GM12878 (cell line): ENCODE measurements around the gene ZMIZ1. TPM values are rescaled to one million over a fixed set of nuclear protein-coding genes. Genes with fewer than 3 reads are reported as not detected.

ENCODE experiments used
- ATAC-seq: fragments of 200-7000 bp; cut with Tn5 transposase; 3 replicates; pipeline ENCODE4 v1.9.1; 2020; ENCODE audit warnings: mild to moderate bottlenecking, moderate library complexity
- BruUV-seq: library from RNA; stranded (reverse); fragments of 400-500 nt; replicated peaks from 2 replicates; lab custom pipeline; 2021; lab: Mats Ljungman, UMichigan
- CTCF ChIA-PET: fragments of 300-600 bp; sonication (Branson Sonifier 250); formaldehyde crosslinking; extraction: SDS; loops from one replicate; lab custom pipeline; 2021; ENCODE audit warnings: inconsistent platforms; lab: Yijun Ruan, JAX
- POLR2A ChIA-PET: fragments of 350-600 bp; formaldehyde crosslinking; extraction: SDS; loops from one replicate; lab custom pipeline; 2021; ENCODE audit warnings: inconsistent platforms; lab: Charles Lee
- RAD21 ChIA-PET: fragments of 300-600 bp; sonication (Branson Sonifier 250); formaldehyde crosslinking; loops from one replicate; lab custom pipeline; 2023; ENCODE audit warnings: antibody characterized with exemption; ENCODE audit not compliant: unreplicated experiment; lab: Charles Lee
- SMC1A ChIA-PET: fragments of 300-600 bp; sonication (Branson Sonifier 250); formaldehyde crosslinking; loops from one replicate; lab custom pipeline; 2023; ENCODE audit not compliant: unreplicated experiment, uncharacterized antibody; lab: Charles Lee
- DNase-seq: peaks from one replicate; pipeline ENCODE4 v3.0.0-alpha.2; 2011; ENCODE audit warnings: low read depth, low spot score
- FAIRE-seq: peaks from 3 replicates; lab custom pipeline; 2011; peaks lifted over from hg19 to GRCh38; lab: Jason Lieb, UNC
- H2AFZ ChIP-seq: 2 replicates; pipeline ENCODE4 v1.6.0; 2011; ENCODE audit warnings: low read depth, low read length, control low read depth; ENCODE audit not compliant: control insufficient read depth
- H3K27ac ChIP-seq: 2 replicates; pipeline ENCODE4 v1.5.1; 2011; ENCODE audit warnings: control low read depth; ENCODE audit not compliant: control insufficient read depth, insufficient read depth
- H3K27me3 ChIP-seq, 2 experiments: replicated peaks in 1 of 2; 2 replicates each; pipeline versions ENCODE4 v1.6.0 to v1.6.1; 2011; ENCODE audit warnings: low read length in 1 of 2; ENCODE audit not compliant: control insufficient read depth in 2 of 2, insufficient read depth in 2 of 2
- H3K36me3 ChIP-seq, 2 experiments: 2 replicates each; pipeline ENCODE4 v1.5.1; 2011; ENCODE audit warnings: low read length in 1 of 2; ENCODE audit not compliant: control insufficient read depth in 2 of 2, insufficient read depth in 2 of 2
- H3K4me1 ChIP-seq: 2 replicates; pipeline ENCODE4 v1.6.1; 2011; ENCODE audit warnings: mild to moderate bottlenecking, low read length, moderate library complexity, mixed read lengths; ENCODE audit not compliant: control insufficient read depth, insufficient read depth
- H3K4me2 ChIP-seq: 2 replicates; pipeline ENCODE4 v1.6.0; 2011; ENCODE audit warnings: control low read depth; ENCODE audit not compliant: control insufficient read depth, insufficient read depth
- H3K4me3 ChIP-seq: fragments of 200-600 bp; sonication (generic); 2 replicates; pipeline ENCODE4 v1.5.1; 2016
- H3K79me2 ChIP-seq: 2 replicates; pipeline ENCODE4 v1.6.0; 2011; ENCODE audit warnings: low read length; ENCODE audit not compliant: control insufficient read depth, insufficient read depth
- H3K9ac ChIP-seq: 2 replicates; pipeline ENCODE4 v1.8.0; 2011; ENCODE audit warnings: low read length, control low read depth, mixed read lengths; ENCODE audit not compliant: control insufficient read depth, insufficient read depth
- H3K9me3 ChIP-seq: replicated peaks from 3 replicates; pipeline ENCODE4 v1.5.1; 2011; ENCODE audit warnings: mild to moderate bottlenecking, low read length; ENCODE audit not compliant: control insufficient read depth, insufficient read depth
- H4K20me1 ChIP-seq: 2 replicates; pipeline ENCODE4 v1.6.0; 2011; ENCODE audit not compliant: control insufficient read depth, insufficient read depth
- CBX5 ChIP-seq: sonication (generic); IDR thresholded peaks from 2 replicates; pipeline ENCODE4 v1.6.1; 2016; ENCODE audit warnings: low read depth, moderate library complexity, mild to moderate bottlenecking, inconsistent platforms
- E2F4 ChIP-seq: IDR thresholded peaks from 2 replicates; pipeline ENCODE4 v1.6.1; 2012; ENCODE audit warnings: low read depth, low read length, improper control_type of control experiment
- EED ChIP-seq: sonication (generic); IDR thresholded peaks from 2 replicates; pipeline ENCODE4 v1.6.1; 2016; ENCODE audit warnings: antibody characterized with exemption, low read depth
- ESRRA ChIP-seq: IDR thresholded peaks from 2 replicates; pipeline ENCODE4 v1.6.1; 2012; ENCODE audit warnings: mild to moderate bottlenecking, low read length, improper control_type of control experiment
- FOS ChIP-seq: IDR thresholded peaks from 3 replicates; pipeline ENCODE4 v1.6.1; 2011; ENCODE audit warnings: borderline replicate concordance; ENCODE audit not compliant: insufficient read length; ENCODE audit errors: extremely low read depth
- HDAC6 ChIP-seq: fragments of 200-600 bp; sonication (generic); IDR thresholded peaks from one replicate; pipeline ENCODE4 v1.8.0; 2017; ENCODE audit warnings: antibody characterized with exemption; ENCODE audit not compliant: unreplicated experiment
- IRF5 ChIP-seq: fragments of 450-650 bp; IDR thresholded peaks from 2 replicates; pipeline ENCODE4 v1.6.1; 2017; ENCODE audit warnings: borderline replicate concordance
- MAX ChIP-seq: IDR thresholded peaks from 2 replicates; pipeline ENCODE4 v1.6.1; 2012; ENCODE audit warnings: low read depth, low read length, improper control_type of control experiment
- MXI1 ChIP-seq: fragments of 150-350 bp; IDR thresholded peaks from 2 replicates; pipeline ENCODE4 v1.6.1; 2011; ENCODE audit warnings: low read depth, mild to moderate bottlenecking, inconsistent platforms, low read length, improper control_type of control experiment
- MYC ChIP-seq: IDR thresholded peaks from 2 replicates; pipeline ENCODE4 v1.6.1; 2011; ENCODE audit warnings: mild to moderate bottlenecking, low read length, moderate library complexity, inconsistent platforms; ENCODE audit not compliant: insufficient read depth, insufficient replicate concordance, insufficient read length, severe bottlenecking
- POLR2AphosphoS2 ChIP-seq: IDR thresholded peaks from 2 replicates; pipeline ENCODE4 v1.6.1; 2011; ENCODE audit warnings: low read depth, mild to moderate bottlenecking, low read length, improper control_type of control experiment, moderate library complexity
- RFX5 ChIP-seq: IDR thresholded peaks from 2 replicates; pipeline ENCODE4 v1.6.1; 2011; ENCODE audit warnings: low read depth, low read length, improper control_type of control experiment
- SMARCA5 ChIP-seq: fragments of 450-650 bp; IDR thresholded peaks from 2 replicates; pipeline ENCODE4 v1.6.1; 2017; ENCODE audit warnings: mild to moderate bottlenecking
- STAT3 ChIP-seq: IDR thresholded peaks from 2 replicates; pipeline ENCODE4 v1.6.1; 2011; ENCODE audit warnings: low read depth, low read length, improper control_type of control experiment
- ZNF217 ChIP-seq: fragments of 450-650 bp; IDR thresholded peaks from 2 replicates; pipeline ENCODE4 v1.6.1; 2017; ENCODE audit warnings: antibody characterized with exemption, mild to moderate bottlenecking
- ZNF622 ChIP-seq: fragments of 450-650 bp; IDR thresholded peaks from 2 replicates; pipeline ENCODE4 v1.6.1; 2017; ENCODE audit warnings: mild to moderate bottlenecking, inconsistent platforms
- WGBS: methylation state at CpG from one replicate; pipeline ENCODE4 v1.1.6; 2016; ENCODE audit warnings: low lambda C conversion rate; ENCODE audit not compliant: insufficient replicate concordance, insufficient coverage; ENCODE audit errors: missing lambda C conversion rate; 5-methylcytosine and 5-hydroxymethylcytosine counted together
- in situ Hi-C: fragments of 300-500 bp; cut with MboI; formaldehyde crosslinking; loops from 9 replicates; pipeline ENCODE4 v1.14.3; 2018; ENCODE audit warnings: mixed read lengths
- intact Hi-C: fragments of 100-400 bp; cut with micrococcal nuclease; formaldehyde crosslinking; loops from one replicate; pipeline ENCODE4 v1.14.2; 2022; ENCODE audit not compliant: unreplicated experiment
- polyA plus RNA-seq, 11 experiments: library from polyadenylated mRNA; depleted of rRNA in 4 of 11; unstranded in 6 of 11; stranded (reverse) in 5 of 11; fragments of >200 nt; fragmentation: Nextera tagmentation in 4 of 11; fragmentation: Illumina TruSeq in 1 of 11; extraction: Ambion mirVana in 4 of 11; extraction: Trizol in 1 of 11; gene quantifications; 1 replicate in 1 of 11; 2 replicates in 10 of 11; pipeline versions ENCODE4 v1.2.1 to v1.2.3, GENCODE V29; 2011 to 2016; ENCODE audit warnings: inconsistent platforms in 2 of 11, missing spikeins in 2 of 11, low read depth in 1 of 11
- total RNA-seq, 4 experiments: library from RNA; depleted of rRNA in 3 of 4; stranded (reverse); fragments of >200 nt in 3 of 4; fragmentation: Illumina TruSeq in 1 of 4; extraction: Trizol in 1 of 4; gene quantifications; 2 replicates each; pipeline versions ENCODE4 v1.2.1 to v1.2.3, GENCODE V29; 2013 to 2021
- TF ChIP-seq, protein P1 (sequence below): IDR thresholded peaks from 2 replicates; pipeline ENCODE4 v1.6.1; 2011; ENCODE audit warnings: borderline replicate concordance, low read depth, mild to moderate bottlenecking, moderate library complexity, mixed read lengths, low read length; ENCODE audit not compliant: insufficient read depth; ENCODE audit errors: extremely low read length
- TF ChIP-seq, protein P2 (sequence below): fragments of 450-650 bp; conservative IDR thresholded peaks from 2 replicates; pipeline ENCODE4 v1.6.1; 2017; ENCODE audit warnings: mild to moderate bottlenecking, moderate library complexity

ZMIZ1 gene
- total and polyA plus RNA-seq, 10 of the 15 experiments (the other 5 are each of a cell fraction or from before 2014, with no cell fraction given): 3.1 to 82.3 (median 14.9) TPM

GRCh38 chr10:79235765-79236432, 167.1 kb downstream of the ZMIZ1 start (continued):
- TF ChIP-seq RFX5: no peak
- TF ChIP-seq SMARCA5: no peak
- TF ChIP-seq HDAC6: no peak
- TF ChIP-seq, protein P1, sequence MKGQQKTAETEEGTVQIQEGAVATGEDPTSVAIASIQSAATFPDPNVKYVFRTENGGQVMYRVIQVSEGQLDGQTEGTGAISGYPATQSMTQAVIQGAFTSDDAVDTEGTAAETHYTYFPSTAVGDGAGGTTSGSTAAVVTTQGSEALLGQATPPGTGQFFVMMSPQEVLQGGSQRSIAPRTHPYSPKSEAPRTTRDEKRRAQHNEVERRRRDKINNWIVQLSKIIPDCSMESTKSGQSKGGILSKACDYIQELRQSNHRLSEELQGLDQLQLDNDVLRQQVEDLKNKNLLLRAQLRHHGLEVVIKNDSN: no peak
- TF ChIP-seq POLR2AphosphoS2: no peak
- no peak for TF ChIP-seq MYC
- TF ChIP-seq STAT3: no peak
- TF ChIP-seq ZNF217: no peak

DNA sequence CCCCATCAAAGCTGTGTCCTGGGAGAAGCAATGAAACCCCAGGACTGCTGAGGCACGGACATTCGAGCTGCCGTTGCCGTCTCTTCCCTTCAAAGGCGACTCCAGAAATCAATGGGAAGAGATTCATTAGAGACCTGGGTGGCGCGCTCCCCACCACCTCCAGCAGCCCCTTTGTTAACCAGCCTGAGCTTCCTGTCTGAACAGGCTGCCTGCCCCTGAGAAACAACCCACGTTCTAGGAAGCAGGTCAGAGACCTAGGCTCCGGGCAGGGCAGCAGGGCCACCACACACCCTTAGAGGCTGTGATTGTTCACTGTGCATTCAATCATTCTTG, 167.6 kb downstream of the ZMIZ1 start:
- H3K36me3 ChIP-seq: no peaks in the 10 kb centered on the region
- DNase-seq (no peak), FAIRE-seq (no peak), ATAC-seq (no peak)
- H3K27me3 ChIP-seq: no peaks in the 10 kb centered on the region; a peak in 1 of 4 replicates
- no peak overlapping the region for H3K4me2 ChIP-seq
- no TSS peak for BruUV-seq
- ChIA-PET SMC1A (interaction anchor here (0.9 to 1.0 kb wide), 2 partner anchors 9 to 300 kb away, joined by 3 read pairs; no protein-coding TSS in a partner anchor), RAD21 (no interaction called here), POLR2A (interaction anchor here (0.8 kb wide), 1 partner anchor 8 kb away, joined by 3 read pairs; no protein-coding TSS in a partner anchor), CTCF (interaction anchor here (0.8 kb wide), 1 partner anchor 12 kb away, joined by 3 read pairs; no protein-coding TSS in a partner anchor)
- H3K4me3 ChIP-seq: no peak overlapping the region
- WGBS: 70% methylated on average over 9 of the region's 9 CpGs
- no peak overlapping the region for H2AFZ ChIP-seq
- H3K27ac ChIP-seq: no peak overlapping the region
- H3K4me1 ChIP-seq: peaks cover 5% of the 10 kb centered on the region
- intact Hi-C loops: no loop called here
- peaks cover 3% of the 10 kb centered on the region for H3K79me2 ChIP-seq
- in situ Hi-C loops: no loop called here
- no peaks in the 10 kb centered on the region for H4K20me1 ChIP-seq
- H3K9ac ChIP-seq: no peak overlapping the region
- H3K9me3 ChIP-seq: no peaks in the 10 kb centered on the region
- no peak for TF ChIP-seq ESRRA
- no peak for TF ChIP-seq MXI1
- TF ChIP-seq, protein P2, sequence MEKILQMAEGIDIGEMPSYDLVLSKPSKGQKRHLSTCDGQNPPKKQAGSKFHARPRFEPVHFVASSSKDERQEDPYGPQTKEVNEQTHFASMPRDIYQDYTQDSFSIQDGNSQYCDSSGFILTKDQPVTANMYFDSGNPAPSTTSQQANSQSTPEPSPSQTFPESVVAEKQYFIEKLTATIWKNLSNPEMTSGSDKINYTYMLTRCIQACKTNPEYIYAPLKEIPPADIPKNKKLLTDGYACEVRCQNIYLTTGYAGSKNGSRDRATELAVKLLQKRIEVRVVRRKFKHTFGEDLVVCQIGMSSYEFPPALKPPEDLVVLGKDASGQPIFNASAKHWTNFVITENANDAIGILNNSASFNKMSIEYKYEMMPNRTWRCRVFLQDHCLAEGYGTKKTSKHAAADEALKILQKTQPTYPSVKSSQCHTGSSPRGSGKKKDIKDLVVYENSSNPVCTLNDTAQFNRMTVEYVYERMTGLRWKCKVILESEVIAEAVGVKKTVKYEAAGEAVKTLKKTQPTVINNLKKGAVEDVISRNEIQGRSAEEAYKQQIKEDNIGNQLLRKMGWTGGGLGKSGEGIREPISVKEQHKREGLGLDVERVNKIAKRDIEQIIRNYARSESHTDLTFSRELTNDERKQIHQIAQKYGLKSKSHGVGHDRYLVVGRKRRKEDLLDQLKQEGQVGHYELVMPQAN: no peak
- no peak for TF ChIP-seq CBX5
- no peak for TF ChIP-seq EED
- TF ChIP-seq MAX: no peak
- TF ChIP-seq ZNF622: no peak
- no peak for TF ChIP-seq IRF5
- TF ChIP-seq FOS: no peak
- no peak for TF ChIP-seq E2F4
